Thoracic aorta (tissue), 2 donors: Measurements from ENCODE around the gene RFX4. TPM values are rescaled to one million over a fixed set of nuclear protein-coding genes. Genes with fewer than 3 reads are reported as not detected.

Experiments used
- ATAC-seq: fragments of 150-250 bp; one replicate; pipeline ENCODE4 v1.8.0; 2017; ENCODE audit warnings: low read depth; ENCODE audit not compliant: insufficient number of reproducible peaks, low FRiP score
- DNase-seq: peaks from one replicate; pipeline ENCODE4 v3.0.0-alpha.2; 2020; ENCODE audit warnings: low spot score
- H3K27ac ChIP-seq, 2 donors: fragments of 200-600 bp; sonication (generic); 1 replicate in 1 of 2; 2 replicates in 1 of 2; pipeline ENCODE4 v1.5.1; 2016; ENCODE audit warnings: mild to moderate bottlenecking in 2 of 2, moderate library complexity in 2 of 2
- H3K27me3 ChIP-seq: fragments of 200-600 bp; sonication (generic); replicated peaks from 2 replicates; pipeline ENCODE4 v1.6.0; 2016; ENCODE audit warnings: mild to moderate bottlenecking; ENCODE audit not compliant: insufficient read depth
- H3K36me3 ChIP-seq: fragments of 200-600 bp; sonication (generic); one replicate; pipeline ENCODE4 v1.5.1; 2016
- H3K4me1 ChIP-seq, 2 donors: fragments of 200-600 bp; sonication (generic); 1 replicate in 1 of 2; 2 replicates in 1 of 2; pipeline versions ENCODE4 v1.5.1 to v1.6.0; 2016; ENCODE audit warnings: low read depth in 2 of 2, mild to moderate bottlenecking in 1 of 2; ENCODE audit not compliant: control insufficient read depth in 1 of 2
- H3K4me3 ChIP-seq: fragments of 200-600 bp; sonication (generic); 2 replicates; pipeline ENCODE4 v1.5.1; 2016; ENCODE audit warnings: mild to moderate bottlenecking
- H3K9me3 ChIP-seq: fragments of 200-600 bp; sonication (generic); 2 replicates; pipeline ENCODE4 v1.5.1; 2016
- total RNA-seq, 2 donors: library from RNA; depleted of rRNA; stranded (reverse); fragments of >200 nt; gene quantifications; one replicate each; pipeline versions ENCODE4 v1.1.0 to v1.2.3, GENCODE V29; 2016
- TF ChIP-seq, protein P1 (sequence below): fragments of 200-600 bp; sonication (generic); IDR thresholded peaks from one replicate; pipeline ENCODE4 v1.5.1; 2019; ENCODE audit warnings: antibody characterized with exemption

The RFX4 gene
- total RNA-seq, 2 donors from 2014 or later = not detected

DNA sequence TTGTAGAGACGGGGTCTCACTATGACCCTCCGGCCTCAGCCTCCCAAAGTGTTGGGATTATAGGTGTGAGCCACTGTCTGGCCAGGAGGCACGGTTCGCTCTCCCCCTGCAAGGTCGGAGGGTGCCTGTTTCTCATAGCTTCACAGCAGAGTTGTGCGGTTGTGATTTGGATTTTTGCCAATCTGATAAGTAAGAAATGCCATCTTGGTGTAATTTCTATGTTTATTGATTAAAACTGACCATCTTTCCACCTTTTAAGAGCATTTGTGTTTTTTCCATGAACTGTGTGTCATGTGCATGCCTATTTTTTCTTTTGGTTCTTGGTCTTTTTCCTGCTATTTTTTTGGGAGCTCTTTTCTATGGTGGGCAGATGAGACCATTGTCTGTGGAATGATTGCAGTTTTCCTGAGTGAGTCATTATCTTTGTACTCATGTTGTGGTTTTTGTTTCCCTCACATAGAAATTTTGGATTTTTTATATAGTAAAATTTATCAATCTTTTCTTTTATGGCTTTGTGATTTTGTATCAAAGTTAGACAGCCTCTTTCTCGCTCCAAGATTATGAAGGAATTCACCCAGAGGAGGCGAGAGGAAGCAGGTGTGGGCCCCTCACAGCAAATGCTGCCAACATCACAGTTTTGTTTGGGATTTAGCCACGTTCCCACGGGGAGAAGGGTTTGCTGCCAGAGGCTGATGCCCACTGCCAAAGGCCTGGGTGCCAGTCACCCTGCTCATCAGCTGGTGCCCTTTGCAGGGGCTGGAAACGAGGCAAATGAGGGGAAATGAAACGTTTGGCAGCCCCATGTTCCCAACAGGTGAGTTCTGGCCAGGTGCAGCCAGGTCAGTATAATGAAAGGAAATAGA lies 47.2 kb downstream of the RFX4 start:
- no peak for ATAC-seq
- Histone ChIP-seq H3K4me3 (no peak overlapping the region), H3K27me3 (no peaks in the 10 kb centered on the region), H3K4me1 (peaks cover 0 to 9% of the 10 kb centered on the region in 2 donors), H3K27ac (no peak overlapping the region), H3K36me3 (no peaks in the 10 kb centered on the region), H3K9me3 (no peaks in the 10 kb centered on the region)
- TF ChIP-seq, protein P1, sequence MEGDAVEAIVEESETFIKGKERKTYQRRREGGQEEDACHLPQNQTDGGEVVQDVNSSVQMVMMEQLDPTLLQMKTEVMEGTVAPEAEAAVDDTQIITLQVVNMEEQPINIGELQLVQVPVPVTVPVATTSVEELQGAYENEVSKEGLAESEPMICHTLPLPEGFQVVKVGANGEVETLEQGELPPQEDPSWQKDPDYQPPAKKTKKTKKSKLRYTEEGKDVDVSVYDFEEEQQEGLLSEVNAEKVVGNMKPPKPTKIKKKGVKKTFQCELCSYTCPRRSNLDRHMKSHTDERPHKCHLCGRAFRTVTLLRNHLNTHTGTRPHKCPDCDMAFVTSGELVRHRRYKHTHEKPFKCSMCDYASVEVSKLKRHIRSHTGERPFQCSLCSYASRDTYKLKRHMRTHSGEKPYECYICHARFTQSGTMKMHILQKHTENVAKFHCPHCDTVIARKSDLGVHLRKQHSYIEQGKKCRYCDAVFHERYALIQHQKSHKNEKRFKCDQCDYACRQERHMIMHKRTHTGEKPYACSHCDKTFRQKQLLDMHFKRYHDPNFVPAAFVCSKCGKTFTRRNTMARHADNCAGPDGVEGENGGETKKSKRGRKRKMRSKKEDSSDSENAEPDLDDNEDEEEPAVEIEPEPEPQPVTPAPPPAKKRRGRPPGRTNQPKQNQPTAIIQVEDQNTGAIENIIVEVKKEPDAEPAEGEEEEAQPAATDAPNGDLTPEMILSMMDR = no peak
- no peak for DNase-seq

DNA sequence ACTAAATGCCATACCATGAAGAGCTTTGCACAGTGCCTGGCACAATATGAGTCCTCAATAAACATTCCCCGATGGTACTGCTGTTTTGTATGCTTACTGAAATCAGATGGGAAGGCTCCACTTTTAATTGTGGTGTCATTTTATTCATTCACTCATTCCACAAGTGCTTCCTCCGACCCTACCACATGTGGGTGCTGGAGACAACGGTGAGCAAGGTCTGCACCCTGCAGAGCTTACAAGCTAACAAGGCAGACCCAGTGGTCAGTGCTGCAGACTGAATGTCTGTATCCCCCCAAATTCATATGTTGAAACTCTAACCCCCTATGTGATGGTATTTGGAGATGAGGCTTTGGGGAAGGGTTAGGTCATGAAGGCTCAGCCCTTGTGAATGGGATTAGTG lies 48.3 kb downstream of the RFX4 start:
- ATAC-seq (no peak), DNase-seq (no peak)
- peaks cover 0 to 9% of the 10 kb centered on the region in 2 donors for H3K4me1 ChIP-seq
- no peaks in the 10 kb centered on the region for H3K27me3 ChIP-seq
- H3K4me3 ChIP-seq = no peak overlapping the region
- H3K9me3 ChIP-seq = no peaks in the 10 kb centered on the region
- no peaks in the 10 kb centered on the region for H3K36me3 ChIP-seq
- H3K27ac ChIP-seq = no peak overlapping the region
- TF ChIP-seq, protein P1 = no peak

DNA sequence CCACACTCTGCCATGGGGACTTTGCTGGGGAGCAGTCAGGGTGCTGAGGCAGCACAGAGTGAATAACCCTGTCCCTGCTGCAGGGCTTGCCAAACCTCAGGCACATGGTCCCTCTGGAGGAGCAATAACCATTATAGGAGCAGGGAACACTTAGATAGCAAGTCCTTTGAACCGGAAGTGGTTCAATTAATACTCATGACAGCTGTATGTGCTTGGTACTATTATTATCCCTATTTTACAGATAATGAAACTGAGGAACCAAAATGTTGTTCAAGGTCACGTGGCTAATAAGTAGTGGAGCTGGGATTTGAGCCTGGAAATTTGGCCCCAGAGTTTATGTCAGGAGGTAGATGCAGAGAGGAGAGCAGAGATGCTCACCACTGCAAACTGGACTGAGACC lies 49.0 kb downstream of the RFX4 start:
- no peak for ATAC-seq

DNA sequence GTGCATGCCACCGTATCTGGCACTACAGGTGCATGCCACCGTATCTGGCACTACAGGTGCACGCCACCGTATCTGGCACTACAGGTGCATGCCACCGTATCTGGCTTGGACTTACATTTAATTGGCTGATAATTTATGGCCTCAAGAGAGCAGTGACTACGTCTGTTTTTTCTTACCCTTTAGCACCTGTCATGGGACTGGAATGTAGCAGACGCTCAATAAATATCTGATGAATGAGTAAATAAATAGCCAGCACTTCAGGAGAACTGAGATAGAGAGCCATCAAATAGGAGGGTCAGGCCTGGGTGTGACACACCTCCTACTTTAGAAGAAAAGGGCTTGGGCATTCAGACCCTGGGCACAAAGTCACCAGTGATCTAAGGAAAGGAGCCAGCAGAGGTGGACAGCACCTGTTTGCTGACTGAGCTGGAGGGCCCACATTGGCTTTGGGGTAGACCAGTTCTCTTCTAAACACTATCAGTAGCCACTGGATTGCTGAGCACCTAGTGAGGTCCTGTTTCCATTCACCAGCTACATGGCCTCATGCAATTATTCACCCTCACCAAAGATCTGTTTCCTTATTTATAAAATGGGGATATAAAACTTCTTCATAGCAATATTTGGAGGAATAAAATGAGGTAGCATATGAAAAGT lies 50.1 kb downstream of the RFX4 start:
- no peak overlapping the region for H3K27ac ChIP-seq
- no peaks in the 10 kb centered on the region for H3K36me3 ChIP-seq
- H3K4me3 ChIP-seq = no peak overlapping the region
- H3K27me3 ChIP-seq = no peaks in the 10 kb centered on the region
- no peaks in the 10 kb centered on the region for H3K9me3 ChIP-seq
- no peak for ATAC-seq
- peaks cover 0 to 9% of the 10 kb centered on the region in 2 donors for H3K4me1 ChIP-seq
- TF ChIP-seq, protein P1 = no peak
- no peak for DNase-seq

More for the DNA sequence above, 49.0 kb downstream of the RFX4 start:
- peaks cover 0 to 9% of the 10 kb centered on the region in 2 donors for H3K4me1 ChIP-seq
- no peak overlapping the region for H3K4me3 ChIP-seq
- no peak overlapping the region for H3K27ac ChIP-seq
- DNase-seq = no peak
- H3K27me3 ChIP-seq = no peaks in the 10 kb centered on the region
- no peaks in the 10 kb centered on the region for H3K36me3 ChIP-seq
- TF ChIP-seq, protein P1 = no peak
- H3K9me3 ChIP-seq = no peaks in the 10 kb centered on the region

DNA sequence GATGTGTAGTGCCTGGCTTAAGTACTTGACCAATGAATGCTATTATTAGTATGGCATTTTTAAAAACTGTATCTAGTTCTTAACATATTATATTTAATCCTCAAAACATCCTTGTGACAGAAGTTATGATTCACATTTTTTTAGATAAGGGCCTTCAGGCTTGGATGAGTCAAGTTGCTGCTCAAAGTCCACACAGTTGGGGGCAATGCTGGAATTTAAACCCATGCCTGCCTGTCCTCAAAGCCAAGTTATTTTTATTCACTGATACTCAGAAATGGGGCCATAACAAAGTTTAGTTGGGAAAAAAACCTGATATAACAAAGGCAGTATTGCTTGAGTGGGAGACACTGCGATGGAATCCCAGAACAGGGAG lies 50.6 kb downstream of the RFX4 start:
- Histone ChIP-seq H3K4me1 (peaks cover 0 to 9% of the 10 kb centered on the region in 2 donors), H3K27ac (no peak overlapping the region), H3K27me3 (no peaks in the 10 kb centered on the region), H3K4me3 (no peak overlapping the region), H3K36me3 (no peaks in the 10 kb centered on the region), H3K9me3 (no peaks in the 10 kb centered on the region)
- DNase-seq (no peak), ATAC-seq (no peak)
- TF ChIP-seq, protein P1 = no peak
